Measurements from ENCODE around the gene ELAPOR2. TPM values are rescaled to one million over a fixed set of nuclear protein-coding genes. Genes with fewer than 3 reads are reported as not detected.
"Not testable (repeated sequence)": the region's sequence is repeated elsewhere in the genome, so short reads cannot be mapped to it uniquely, and the experiment has no call there.

Gene ELAPOR2
- total RNA-seq, 4 donors from 2014 or later: 18.7 to 34.5 (median 19.0) TPM

DNA sequence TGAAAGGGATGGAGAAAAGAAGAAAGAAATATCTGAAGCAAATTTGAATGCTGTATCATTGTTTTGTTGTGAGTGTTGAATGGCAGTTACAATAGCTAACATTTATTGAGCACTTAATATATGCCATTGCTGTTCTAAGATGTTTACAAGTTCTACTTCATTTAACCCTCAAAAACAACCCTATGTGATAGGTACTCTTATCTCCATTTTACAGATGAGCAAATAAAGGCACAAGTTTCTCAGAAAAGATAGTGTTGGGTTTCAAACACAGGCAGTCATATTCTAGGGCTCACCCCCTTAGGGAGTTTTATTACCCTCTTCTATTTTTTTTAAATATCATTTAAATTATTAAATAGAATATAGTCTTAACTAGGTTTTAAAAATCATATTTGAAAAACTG, 8.3 kb upstream of the ELAPOR2 start:
- ATAC-seq (ENCODE audit: low FRiP score) (no peak), DNase-seq (ENCODE audit: low spot score) (no peak)
- TF ChIP-seq, protein P1, sequence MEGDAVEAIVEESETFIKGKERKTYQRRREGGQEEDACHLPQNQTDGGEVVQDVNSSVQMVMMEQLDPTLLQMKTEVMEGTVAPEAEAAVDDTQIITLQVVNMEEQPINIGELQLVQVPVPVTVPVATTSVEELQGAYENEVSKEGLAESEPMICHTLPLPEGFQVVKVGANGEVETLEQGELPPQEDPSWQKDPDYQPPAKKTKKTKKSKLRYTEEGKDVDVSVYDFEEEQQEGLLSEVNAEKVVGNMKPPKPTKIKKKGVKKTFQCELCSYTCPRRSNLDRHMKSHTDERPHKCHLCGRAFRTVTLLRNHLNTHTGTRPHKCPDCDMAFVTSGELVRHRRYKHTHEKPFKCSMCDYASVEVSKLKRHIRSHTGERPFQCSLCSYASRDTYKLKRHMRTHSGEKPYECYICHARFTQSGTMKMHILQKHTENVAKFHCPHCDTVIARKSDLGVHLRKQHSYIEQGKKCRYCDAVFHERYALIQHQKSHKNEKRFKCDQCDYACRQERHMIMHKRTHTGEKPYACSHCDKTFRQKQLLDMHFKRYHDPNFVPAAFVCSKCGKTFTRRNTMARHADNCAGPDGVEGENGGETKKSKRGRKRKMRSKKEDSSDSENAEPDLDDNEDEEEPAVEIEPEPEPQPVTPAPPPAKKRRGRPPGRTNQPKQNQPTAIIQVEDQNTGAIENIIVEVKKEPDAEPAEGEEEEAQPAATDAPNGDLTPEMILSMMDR (IDR thresholded peaks at IDR 0.05): no peak

DNA sequence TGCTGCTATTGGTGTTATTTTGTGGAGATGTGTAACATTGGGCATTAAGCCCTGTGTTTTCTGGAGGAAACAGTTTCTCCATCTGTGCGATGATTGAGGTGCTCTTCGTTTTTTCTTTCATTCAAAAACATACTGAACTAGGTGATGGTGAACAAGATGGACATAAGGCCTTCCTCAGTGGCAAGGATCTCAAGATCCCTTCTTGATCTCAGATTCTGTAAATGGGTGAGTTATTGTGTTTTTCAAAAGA, 759 bp upstream of the ELAPOR2 start:
- DNase-seq (ENCODE audit: low spot score) (no peak), ATAC-seq (ENCODE audit: low FRiP score) (no peak)

DNA sequence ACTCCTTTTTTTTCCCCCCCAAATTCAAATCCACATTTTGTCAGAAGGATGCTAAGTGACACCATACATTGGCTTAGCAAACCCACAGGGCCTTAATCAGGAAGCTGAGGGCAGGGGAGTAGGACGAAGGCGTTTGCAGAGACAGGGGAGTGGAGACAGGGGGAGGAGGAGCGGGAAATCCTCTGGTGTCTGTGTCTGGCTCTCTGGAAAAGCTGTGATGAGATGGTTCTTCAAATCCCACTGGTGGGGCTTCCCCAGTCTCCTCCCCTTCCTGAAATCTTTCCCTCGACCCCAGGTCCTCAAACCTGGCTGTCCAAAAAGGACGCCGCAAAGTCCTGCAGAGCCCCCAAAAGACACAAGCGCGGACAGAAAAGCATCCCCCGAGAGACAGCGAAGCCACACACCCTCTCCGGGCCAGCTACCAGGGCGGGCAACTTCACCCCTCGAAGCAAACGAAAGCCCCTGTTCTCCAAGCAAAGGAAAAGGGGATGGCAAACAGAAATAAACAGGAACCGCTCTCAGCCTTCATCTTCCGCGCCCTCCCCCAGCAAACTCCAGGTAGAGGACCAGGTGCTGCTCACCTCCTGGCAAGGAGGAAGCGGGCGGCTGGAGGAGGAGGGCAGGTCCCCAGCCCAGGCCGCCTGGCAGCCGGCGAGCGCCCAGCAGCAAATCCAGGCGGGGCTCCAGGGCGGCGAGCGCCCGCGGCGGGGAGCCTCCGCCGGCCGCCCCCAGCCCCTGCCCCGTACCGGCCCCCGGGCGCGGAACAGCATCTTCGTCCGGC, 520 bp downstream of the ELAPOR2 start:
- TF ChIP-seq, protein P1 (IDR thresholded peaks at IDR 0.05): no peak
- ATAC-seq (ENCODE audit: low FRiP score): peak; percentile 77
- no peak for DNase-seq (ENCODE audit: low spot score)

More for the DNA sequence above, 759 bp upstream of the ELAPOR2 start:
- TF ChIP-seq, protein P1 (IDR thresholded peaks at IDR 0.05): no peak

DNA sequence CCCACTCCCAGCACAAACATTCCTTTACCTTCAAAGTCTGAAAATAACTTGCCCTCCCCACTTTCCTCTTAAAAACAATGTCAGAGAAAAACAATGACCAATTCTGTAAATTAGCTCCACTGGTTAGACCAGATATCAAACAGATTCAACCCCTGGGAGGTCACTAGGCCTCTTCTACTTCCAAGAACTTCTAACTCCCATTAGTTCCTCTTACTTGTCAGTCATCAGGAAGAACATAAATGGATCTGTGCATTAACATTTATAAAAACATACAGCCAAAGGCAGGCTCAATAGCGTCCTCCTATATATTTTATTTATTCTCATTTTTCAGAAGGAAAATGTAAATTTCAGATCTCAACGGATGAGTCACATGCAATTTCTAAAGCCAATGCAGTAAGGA, 2.2 kb downstream of the ELAPOR2 start:
- DNase-seq (ENCODE audit: low spot score): no peak
- TF ChIP-seq, protein P1 (IDR thresholded peaks at IDR 0.05): no peak
- no peak for ATAC-seq (ENCODE audit: low FRiP score)

DNA sequence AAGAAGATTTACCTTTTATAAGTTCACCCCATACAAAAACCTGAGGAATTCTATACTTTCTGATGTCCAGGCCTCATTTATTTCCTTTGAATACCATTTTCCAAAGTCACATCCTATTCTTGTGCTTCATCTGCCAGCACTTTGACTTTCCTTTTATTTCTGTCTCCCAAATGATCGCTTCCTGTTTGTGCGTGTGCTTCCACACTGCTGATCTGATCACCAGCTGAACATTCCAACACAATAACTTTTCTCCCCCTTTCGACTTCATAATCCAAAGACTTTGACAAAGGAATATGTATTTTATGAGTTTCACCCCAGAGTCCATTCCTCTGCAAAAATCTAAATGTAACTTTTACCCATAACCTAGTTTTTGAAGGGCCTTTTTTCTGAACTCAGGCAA, 3.1 kb downstream of the ELAPOR2 start:
- DNase-seq (ENCODE audit: low spot score): no peak
- no peak for ATAC-seq (ENCODE audit: low FRiP score)
- TF ChIP-seq, protein P1 (IDR thresholded peaks at IDR 0.05): no peak

DNA sequence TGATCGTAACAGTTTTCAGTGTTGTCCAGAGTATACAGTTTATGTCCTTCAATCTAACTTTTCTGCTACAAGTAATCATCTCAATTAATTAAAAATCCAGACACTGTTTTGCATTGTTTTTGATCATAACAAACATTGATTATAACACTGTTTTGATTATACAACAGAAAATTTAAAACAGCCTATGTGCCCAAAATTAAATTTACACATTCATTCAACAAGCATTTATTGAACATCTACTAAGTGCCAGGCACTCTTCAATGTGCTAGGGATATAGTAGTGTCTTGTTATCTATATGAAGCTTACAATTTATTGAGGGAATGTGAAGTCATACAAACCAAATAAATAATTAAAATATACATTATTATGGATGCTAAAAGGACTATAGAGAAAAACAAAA, 10.6 kb downstream of the ELAPOR2 start:
- TF ChIP-seq, protein P1 (IDR thresholded peaks at IDR 0.05): no peak
- no peak for ATAC-seq (ENCODE audit: low FRiP score)

DNA sequence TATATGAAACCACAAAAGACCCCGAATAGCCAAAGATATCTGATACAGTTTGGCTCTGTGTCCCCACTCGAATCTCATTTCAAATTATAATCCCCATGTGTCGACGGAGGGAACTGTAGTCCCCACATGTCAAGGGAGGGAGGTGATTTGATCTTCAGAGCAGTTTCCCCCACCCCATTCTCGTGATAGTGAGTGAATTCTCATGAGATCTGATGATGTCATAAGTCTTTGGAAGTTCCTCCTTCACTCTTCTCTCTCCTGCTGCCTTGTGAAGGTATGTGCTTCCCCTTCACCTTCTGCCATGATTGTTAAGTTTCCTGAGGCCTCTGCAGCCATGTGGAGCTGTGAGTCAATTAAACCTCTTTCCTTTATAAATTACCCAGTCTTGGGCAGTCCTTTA, 13.0 kb downstream of the ELAPOR2 start:
- TF ChIP-seq, protein P1 (IDR thresholded peaks at IDR 0.05): no peak
- ATAC-seq (ENCODE audit: low FRiP score): no peak
- DNase-seq (ENCODE audit: low spot score): no peak

More for the DNA sequence above, 10.6 kb downstream of the ELAPOR2 start:
- DNase-seq (ENCODE audit: low spot score): no peak

DNA sequence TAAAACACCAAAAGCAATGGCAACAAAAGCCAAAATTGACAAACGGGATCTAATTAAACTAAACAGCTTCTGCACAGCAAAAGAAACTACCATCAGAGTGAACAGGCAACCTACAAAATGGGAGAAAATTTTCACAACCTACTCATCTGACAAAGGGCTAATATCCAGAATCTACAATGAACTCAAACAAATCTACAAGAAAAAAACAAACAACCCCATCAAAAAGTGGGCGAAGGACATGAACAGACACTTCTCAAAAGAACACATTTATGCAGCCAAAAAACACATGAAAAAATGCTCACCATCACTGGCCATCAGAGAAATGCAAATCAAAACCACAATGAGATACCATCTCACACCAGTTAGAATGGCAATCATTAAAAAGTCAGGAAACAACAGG, 14.7 kb downstream of the ELAPOR2 start:
- DNase-seq (ENCODE audit: low spot score): not testable (repeated sequence)

DNA sequence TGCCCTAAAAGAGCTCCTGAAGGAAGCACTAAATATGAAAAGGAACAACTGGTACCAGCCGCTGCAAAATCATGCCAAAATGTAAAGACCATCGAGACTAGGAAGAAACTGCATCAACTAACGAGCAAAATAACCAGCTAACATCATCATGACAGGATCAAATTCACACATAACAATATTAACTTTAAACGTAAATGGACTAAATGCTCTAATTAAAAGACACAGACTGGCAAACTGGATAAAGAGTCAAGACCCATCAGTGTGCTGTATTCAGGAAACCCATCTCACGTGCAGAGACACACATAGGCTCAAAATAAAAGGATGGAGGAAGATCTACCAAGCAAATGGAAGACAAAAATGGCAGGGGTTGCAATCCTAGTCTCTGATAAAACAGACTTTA, 17.9 kb downstream of the ELAPOR2 start:
- not testable (repeated sequence) for DNase-seq (ENCODE audit: low spot score); ATAC-seq (ENCODE audit: low FRiP score)

More for the DNA sequence above, 14.7 kb downstream of the ELAPOR2 start:
- ATAC-seq (ENCODE audit: low FRiP score): not testable (repeated sequence)

DNA sequence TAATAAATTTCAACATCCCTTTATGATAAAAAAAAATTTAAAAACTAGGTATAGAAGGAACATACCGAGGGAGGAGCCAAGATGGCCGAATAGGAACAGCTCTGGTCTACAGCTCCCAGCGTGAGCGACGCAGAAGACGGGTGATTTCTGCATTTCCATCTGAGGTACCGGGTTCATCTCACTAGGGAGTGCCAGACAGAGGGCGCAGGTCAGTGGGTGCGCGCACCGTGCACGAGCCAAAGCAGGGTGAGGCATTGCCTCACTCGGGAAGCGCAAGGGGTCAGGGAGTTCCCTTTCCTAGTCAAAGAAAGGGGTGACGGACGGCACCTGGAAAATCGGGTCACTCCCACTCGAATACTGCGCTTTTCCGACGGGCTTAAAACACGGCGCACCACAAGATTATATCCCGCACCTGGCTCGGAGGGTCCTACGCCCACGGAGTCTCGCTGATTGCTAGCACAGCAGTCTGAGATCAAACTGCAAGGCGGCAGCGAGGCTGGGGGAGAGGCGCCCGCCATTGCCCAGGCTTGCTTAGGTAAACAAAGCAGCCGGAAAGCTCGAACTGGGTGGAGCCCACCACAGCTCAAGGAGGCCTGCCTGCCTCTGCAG, 19.7 kb downstream of the ELAPOR2 start:
- DNase-seq (ENCODE audit: low spot score); ATAC-seq (ENCODE audit: low FRiP score): not testable (repeated sequence)

Measured in omental fat pad (tissue), 4 donors.